Ovary (tissue), 3 donors: Measurements from ENCODE around the gene GRK2.

Source experiments
- EP300 ChIP-seq: sonication (generic); formaldehyde crosslinking; IDR thresholded peaks from one replicate; pipeline ENCODE4 v1.6.1; 2017; ENCODE audit warnings: antibody characterized with exemption
- TF ChIP-seq, protein P1 (sequence below), 3 donors: fragments of 450-650 bp in 2 of 3; fragments of 200-600 bp in 1 of 3; IDR thresholded peaks; one replicate each; pipeline versions ENCODE4 v1.5.1 to v1.8.0; 2016 to 2022; ENCODE audit warnings: antibody characterized with exemption in 3 of 3, mild to moderate bottlenecking in 1 of 3
- donor health status: DM: no; HTN: no; CAD: no.

DNA sequence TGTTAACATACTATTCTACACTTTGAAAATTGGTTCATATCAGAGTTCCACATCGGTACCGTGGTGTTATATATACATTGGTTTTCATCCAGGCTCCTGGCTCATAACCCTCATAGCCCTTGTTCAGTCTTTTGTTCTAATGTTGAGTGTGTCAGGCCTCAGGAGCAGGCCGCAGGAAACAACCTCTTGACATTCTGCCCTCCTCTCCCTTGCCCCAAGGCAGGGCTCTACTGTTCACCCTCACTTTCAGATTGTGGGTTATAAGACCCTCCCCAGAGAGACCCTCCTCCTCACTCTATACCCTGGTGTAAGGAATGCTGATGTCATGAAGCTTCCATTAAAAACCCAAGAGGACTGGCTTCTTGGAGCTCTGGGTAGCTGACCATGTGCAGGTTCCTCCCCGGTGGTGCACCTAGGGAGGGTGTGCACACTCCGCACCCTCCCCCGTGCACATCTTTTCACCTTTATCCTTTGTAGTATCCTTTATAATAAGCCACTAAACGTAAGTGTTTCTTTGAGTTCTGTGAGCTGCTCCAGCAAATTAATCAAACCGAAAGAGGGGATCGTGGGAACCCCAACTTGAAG lies 49.1 kb downstream of the GRK2 start:
- TF ChIP-seq, protein P1, sequence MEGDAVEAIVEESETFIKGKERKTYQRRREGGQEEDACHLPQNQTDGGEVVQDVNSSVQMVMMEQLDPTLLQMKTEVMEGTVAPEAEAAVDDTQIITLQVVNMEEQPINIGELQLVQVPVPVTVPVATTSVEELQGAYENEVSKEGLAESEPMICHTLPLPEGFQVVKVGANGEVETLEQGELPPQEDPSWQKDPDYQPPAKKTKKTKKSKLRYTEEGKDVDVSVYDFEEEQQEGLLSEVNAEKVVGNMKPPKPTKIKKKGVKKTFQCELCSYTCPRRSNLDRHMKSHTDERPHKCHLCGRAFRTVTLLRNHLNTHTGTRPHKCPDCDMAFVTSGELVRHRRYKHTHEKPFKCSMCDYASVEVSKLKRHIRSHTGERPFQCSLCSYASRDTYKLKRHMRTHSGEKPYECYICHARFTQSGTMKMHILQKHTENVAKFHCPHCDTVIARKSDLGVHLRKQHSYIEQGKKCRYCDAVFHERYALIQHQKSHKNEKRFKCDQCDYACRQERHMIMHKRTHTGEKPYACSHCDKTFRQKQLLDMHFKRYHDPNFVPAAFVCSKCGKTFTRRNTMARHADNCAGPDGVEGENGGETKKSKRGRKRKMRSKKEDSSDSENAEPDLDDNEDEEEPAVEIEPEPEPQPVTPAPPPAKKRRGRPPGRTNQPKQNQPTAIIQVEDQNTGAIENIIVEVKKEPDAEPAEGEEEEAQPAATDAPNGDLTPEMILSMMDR (IDR thresholded peaks at IDR 0.05): no peak
- no peak for TF ChIP-seq EP300
